ENCODE data around the gene ITM2C.

GRCh38 chr2:230872968-230873660, 8.4 kb downstream of the ITM2C start:
- TF ChIP-seq, protein P1, sequence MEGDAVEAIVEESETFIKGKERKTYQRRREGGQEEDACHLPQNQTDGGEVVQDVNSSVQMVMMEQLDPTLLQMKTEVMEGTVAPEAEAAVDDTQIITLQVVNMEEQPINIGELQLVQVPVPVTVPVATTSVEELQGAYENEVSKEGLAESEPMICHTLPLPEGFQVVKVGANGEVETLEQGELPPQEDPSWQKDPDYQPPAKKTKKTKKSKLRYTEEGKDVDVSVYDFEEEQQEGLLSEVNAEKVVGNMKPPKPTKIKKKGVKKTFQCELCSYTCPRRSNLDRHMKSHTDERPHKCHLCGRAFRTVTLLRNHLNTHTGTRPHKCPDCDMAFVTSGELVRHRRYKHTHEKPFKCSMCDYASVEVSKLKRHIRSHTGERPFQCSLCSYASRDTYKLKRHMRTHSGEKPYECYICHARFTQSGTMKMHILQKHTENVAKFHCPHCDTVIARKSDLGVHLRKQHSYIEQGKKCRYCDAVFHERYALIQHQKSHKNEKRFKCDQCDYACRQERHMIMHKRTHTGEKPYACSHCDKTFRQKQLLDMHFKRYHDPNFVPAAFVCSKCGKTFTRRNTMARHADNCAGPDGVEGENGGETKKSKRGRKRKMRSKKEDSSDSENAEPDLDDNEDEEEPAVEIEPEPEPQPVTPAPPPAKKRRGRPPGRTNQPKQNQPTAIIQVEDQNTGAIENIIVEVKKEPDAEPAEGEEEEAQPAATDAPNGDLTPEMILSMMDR (IDR thresholded peaks at IDR 0.05): no peak
- TF ChIP-seq POLR2A (IDR thresholded peaks at IDR 0.05): no peak

Measured in uterus (tissue), 2 donors.